HG03039 (cell line): ENCODE measurements around the gene LRSAM1.

Source experiments
- ATAC-seq: cut with Tn5 transposase; IDR thresholded peaks from one replicate; pipeline ENCODE4 v1.9.1; 2021; ENCODE audit warnings: mild to moderate bottlenecking, moderate library complexity; ENCODE audit not compliant: unreplicated experiment

Gene LRSAM1

DNA sequence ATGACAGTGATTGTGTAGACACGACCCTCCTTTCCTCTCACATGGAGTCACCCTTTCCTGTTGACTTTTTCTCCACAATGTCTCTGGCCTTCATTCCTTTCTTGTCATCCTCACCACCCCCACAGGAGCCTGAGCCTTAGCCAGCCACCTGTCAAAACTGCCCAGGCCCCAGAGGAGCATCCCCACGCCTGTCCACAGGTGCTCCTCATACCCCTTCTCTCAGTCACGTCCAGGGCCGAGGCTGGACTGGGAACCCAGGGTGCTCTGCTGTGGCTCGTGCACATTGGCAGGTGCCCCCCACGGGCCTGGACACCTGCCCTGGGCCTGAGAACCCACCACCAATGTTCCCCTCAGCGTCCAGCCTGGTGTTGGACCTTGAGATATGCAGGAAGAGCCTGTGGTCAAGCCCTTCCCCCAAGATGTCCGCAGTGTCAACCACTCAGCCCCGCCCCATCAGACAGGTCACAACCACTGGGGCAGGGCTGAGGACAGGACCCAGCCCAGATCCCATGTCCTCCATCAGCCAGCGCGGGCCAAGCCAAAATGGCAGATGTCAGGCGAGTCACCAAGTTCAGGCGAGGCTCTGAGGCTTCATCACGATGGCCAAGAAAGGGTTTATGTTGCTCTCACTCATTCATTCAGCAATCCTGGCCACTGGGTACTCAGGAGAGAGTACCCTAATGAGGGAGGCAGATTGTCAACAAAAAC, 95.0 kb downstream of the LRSAM1 start:
- no peak for ATAC-seq

DNA sequence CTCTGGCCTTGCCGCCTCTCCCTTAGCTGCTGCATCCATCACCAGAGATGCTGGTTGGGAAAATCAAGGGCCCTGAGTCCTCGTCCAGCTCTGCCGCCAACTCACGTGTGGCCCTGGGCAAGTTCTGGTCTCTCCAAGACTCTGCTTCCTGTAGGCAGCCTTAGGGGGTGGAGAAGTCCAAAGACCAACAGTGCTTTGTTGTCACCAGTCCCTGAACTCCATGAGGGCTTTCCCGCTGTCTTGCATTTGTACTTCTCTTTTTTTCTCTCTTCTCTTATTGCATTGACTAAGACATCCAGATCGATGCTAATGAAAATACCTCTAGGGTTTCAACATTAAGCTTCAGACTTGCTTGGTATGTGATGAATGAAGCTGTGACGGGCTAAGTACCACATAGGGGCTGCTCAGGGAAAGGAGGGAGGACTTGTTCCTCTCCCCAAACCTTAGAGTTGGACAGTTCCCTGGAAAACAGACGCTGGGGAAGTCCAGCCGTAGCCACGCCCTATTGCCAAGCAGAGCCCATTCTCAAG, 97.1 kb downstream of the LRSAM1 start:
- no peak for ATAC-seq

DNA sequence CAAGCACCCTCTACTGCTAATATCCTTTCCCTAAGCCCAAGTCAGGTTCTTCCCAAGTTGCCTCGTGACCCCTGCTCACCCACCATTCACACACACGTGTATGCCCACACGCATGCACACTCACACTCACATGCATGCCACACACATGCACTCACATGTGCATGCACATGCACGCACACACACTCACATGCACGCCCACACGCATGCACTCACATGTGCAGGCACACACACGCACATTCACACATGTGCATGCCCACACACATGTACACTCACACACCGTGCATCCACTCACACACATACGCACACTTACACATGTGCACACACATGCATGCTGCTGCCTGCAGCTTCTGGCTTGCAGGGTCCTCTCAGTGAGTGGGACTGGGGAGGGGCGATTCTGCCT, 97.9 kb downstream of the LRSAM1 start:
- no peak for ATAC-seq

DNA sequence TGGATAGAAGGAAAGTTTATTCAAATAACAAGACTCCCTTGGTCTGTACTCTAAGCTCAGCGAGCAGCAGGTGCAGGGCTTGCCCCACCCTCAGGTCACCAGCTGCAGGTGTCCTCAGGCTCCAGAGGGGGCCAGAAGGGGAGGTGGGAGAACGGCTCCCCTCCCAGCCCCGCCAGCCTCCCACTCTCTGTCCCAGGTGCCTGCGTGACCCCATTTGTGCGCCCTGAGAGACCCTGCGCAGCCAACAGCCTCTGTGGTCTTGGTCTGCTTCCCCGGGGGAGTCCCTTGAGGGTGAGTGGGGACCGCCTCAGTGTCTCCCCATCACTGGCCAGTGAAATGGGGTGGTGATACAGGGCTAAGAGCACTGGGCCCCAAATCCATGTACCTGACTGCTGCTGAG, 98.4 kb downstream of the LRSAM1 start:
- ATAC-seq = no peak

DNA sequence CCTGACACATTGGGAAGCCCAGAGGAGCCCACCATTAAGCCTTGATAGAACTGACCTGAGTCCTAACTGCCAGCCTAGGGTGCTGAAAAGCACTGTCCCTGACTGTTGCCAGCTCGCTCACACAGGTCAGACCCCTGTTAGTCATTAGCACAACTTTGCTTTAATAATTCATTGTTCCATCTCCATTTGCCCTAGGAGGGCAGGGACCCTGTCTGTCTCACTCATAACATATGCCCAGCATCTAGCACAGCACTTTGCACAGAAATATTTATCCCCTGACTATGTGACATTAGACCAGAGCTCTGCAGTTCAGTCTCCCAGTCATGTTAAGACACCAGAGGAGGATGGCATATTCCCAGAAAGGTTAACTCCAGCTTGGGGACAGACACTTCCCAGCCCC, 99.0 kb downstream of the LRSAM1 start:
- no peak for ATAC-seq

DNA sequence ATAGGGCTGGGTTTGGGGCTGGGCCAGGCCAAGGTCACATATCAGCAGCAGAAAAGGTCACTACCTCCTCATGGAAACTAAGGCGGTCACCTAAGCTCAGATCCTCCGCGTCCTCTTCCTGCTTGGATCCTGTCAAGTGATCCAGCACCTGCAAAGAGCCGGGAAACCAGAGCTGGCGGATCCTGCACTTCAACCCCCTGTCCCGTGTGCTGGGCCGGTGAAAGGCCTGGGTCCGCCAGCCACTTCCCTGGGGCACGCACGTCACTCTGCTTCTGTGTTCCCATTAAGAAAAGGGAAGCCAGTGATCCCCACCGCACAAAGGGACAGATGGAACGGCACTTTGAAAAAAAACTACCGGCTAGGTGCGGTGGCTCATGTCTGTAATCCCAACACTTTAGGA, 99.4 kb downstream of the LRSAM1 start:
- no peak for ATAC-seq
